Measurements from ENCODE around the gene RNU1-2.
"Not testable (repeated sequence)": the region's sequence is repeated elsewhere in the genome, so short reads cannot be mapped to it uniquely, and the experiment has no call there.

Gene RNU1-2

DNA sequence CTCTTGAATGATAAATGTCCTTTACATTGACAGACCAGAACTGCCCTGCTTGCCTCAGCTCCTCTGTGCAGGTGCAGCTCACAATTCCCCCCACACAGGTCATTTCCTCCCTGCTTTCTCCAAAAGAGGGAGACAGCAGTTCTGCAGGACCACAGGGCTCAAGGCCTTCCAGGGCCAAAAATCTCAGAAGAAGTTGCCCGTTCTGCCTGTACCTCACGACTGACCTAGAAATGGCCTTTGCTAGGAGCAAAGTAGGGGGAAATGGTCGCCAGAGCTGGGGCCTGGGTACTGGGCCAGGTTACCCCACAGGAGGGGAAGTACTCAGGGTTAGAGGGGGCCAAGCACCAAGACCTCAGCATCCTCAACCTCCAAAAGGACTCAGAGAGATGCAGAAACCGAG lies 11.1 kb downstream of the RNU1-2 start:
- DNase-seq (ENCODE audit: extremely low read depth in 1 of 2, low read depth in 1 of 2) = no peak

DNA sequence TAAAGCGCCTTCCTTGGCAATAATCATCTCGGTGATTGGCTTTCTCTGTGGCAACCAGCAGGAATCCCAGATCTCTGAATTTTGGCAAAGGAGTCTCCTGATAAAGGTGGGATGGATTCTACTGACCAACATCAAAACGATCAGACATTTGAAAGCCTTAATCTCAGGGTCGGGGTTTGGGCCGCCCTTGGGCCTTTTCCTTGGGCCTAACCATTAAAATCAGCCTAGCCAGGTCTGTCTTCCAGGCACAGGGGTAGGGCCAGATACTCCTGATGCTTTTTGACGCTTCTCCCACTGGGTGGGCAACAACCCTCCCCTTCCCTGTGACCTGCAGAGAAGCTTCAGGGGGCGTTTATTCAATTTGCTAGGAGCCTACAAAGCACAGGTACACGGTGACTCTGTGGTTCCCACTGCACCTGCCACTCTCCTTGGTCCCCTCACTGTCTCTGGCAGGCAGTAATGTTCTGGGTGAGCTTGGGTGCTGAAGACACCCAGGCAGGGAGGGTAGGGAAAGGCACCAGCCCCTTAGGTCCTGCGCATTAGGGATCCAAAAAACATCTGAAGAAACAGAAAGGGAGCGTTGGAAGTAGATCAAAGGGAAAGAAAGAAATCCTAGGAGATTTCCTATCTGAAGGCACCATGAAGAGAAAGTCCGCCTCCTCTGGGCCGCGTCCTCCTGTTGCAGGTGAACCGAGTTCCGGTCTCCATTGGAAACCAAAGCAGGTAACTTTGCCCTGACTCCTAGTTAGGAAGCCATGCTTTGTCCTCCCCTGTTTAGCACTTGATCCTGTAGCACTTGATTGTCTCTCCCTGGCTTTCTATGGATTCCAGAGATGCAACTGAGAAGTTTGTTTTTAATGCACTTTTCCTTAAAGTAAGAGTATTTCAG lies 12.3 kb downstream of the RNU1-2 start:
- DNase-seq (ENCODE audit: extremely low read depth in 1 of 2, low read depth in 1 of 2) = no peak

DNA sequence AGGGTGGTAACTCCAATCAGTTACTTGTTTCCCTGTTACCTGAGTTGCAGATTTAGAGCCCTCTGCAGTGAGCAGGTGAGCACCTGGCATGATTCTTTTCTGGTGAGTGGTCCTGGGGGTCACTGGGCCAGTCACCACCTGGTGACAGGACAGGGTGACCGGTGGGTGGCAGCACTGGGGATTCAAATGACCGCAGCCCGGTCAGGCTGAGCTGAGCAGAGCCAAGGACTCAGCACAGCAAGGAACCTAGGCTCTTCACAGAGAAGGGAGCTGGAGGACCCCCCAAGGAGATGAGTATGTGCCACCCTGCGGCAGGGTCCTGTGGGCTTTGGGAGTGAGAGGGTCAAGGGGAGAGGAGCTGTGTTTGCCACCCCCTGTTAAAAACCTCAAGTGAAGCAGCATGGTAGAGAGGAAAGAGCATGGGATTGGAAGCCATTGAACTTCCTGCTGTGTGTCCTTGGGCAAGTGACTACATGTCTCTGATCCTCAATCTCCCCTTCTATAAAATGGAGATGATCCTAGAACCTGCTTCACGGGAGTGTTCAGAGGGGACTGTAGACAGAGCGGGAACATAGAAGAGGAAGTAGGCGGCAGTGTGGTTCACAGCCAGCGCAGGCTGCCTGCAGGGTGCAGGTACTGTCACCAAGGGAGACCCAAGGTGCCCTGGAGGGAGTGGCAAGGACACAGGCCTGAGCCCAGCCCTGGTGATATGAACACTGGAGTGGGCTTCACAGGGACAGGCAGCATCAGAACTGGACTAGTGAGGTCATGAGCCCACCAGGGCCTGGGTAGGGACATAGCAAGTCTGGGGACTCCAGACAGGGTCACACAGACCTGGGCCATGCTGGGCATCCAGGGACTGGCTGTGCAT lies 16.3 kb downstream of the RNU1-2 start:
- not testable (repeated sequence) for DNase-seq (ENCODE audit: extremely low read depth in 1 of 2, low read depth in 1 of 2)

DNA sequence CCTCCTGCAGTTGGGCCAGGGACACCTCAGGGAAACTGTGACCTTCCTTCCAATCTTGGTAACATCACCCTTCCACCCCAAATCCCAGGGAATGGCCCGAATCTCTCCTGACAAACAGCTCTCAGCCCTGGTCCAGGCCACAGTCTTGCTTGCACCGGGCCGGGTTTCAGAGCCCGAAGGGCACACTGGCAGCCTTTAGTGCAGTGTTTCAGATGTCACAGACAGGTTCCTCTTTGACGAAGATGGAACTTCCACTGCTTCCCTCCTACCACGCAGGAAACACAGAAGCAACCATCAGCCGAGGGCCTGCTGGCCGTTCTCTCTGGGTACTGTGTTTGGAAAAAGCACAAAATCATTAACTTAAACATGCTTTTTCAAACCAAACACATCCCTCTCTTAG lies 17.0 kb downstream of the RNU1-2 start:
- not testable (repeated sequence) for DNase-seq (ENCODE audit: extremely low read depth in 1 of 2, low read depth in 1 of 2)

DNA sequence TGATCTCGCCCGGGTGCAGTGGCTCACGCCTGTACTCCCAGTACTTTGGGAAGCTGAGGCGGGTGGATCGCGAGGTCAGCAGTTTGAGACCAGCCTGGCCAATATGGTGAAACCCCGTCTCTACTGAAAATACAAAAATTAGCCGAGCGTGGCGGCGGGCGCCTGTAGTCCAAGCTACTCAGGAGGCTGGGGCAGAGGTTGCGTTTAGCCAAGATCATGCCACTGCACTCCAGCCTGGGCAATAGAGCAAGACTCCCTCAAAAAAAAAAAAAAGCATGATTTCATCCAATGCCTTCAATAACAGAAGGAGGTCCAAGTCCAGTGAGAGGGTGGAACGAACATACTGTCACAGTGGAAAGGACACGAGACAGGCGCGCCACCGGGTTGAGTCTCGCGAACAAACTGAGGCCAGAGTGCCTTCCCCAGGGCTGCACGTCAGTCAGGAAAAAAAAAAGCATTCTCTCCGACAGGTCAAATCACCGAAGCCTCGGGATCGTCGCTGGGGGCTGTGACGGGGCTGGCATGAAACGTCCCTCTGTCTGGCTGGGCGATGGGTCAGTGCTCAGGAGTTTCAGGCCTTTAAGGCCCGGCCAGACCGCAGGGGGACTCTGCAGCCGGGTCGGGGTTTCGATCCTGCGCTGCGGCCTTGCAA lies 17.5 kb downstream of the RNU1-2 start:
- no peak for DNase-seq (ENCODE audit: extremely low read depth in 1 of 2, low read depth in 1 of 2)

DNA sequence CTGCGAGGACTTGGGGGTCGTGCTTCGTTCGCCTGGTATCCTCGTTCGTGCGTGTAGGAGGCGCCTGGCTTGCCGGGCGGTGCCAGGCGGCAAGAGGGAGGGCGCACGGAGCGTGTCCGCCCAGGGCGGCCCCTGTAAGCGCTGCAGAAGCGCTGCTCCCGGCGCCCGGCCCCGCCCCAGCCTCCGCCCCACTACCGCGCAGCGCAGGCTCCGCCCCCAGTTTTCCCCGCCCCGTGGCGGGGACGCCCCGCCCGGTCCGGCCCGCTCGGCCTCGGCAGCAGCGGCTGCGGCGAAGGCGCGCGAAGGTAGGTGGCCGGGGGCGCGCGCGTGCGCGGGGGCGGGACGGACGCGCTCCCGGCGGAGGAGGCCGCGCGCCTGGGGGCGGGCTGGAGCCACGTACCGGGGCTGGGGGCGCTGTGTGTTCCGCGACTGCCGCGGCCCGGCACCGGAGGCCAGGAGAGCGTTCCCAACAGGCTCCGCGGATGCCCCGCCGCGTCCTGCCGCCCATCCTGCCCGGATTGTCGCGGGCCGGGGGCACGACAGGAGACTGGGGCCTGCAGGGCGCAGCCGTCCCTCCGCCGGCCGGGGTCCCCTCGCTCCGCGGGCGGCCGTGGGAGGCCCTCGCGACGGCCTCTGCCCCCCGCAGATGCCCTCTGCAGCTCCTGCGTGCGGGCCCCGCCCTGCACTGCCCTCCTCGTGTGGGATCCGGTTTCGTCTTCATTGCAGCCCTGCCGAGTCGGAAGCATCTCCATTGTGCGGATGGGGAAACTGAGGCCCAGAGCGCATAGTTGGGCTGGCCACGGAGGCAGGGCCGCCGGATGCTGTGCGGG lies 18.3 kb downstream of the RNU1-2 start:
- peak; percentile 86 to 95 for DNase-seq (ENCODE audit: extremely low read depth in 1 of 2, low read depth in 1 of 2)

DNA sequence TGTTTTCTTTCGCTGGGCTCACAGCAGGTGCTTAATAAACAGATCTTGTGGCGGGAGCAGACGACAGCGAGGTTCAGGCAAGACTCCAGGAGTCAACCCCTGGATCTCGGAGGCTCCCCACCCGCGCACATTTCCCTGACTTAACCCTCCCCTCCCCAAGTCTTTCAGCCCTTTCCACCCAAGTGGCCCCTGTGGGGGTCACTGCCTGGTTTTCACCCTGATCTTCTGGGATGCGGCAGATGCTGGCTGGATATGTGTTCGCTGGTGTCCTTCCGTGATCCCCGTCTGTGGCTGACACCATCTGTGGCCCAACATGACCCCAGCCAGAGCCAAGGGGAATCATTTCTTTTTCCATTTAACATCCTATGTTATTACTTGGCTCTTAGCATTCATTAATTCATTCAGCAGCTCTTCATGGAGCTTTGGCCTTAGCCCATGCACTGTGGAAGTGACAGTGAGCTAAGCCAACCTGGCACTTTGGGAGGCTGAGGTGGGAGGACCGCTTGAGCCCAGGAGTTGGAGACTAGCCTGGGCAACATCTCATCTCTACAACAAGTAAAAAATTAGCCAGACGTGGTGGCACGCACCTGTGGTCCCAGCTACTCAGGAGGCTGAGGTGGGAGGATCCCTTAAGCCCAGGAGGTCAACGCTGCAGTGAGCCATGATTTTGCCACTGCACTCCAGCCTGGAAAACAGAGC lies 19.3 kb downstream of the RNU1-2 start:
- DNase-seq (ENCODE audit: extremely low read depth in 1 of 2, low read depth in 1 of 2) = not testable (repeated sequence)

DNA sequence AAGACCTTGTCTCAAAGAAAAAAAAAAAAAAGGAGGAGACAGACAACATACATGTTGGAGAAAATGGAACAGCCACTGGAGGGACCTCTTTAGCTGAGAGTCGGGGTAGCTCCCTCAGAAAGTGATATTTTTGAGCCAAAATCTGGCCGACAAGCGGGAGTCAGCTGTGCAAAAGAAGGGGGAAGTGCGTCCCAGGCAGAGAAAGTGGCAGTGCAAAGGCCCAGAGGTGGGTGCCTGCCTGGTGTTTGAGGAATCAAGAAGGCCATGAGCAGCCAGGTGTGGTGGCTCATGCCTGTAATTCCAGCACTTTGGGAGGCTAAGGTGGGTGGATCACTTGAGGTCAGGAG lies 19.8 kb downstream of the RNU1-2 start:
- no peak for DNase-seq (ENCODE audit: extremely low read depth in 1 of 2, low read depth in 1 of 2)

DNA sequence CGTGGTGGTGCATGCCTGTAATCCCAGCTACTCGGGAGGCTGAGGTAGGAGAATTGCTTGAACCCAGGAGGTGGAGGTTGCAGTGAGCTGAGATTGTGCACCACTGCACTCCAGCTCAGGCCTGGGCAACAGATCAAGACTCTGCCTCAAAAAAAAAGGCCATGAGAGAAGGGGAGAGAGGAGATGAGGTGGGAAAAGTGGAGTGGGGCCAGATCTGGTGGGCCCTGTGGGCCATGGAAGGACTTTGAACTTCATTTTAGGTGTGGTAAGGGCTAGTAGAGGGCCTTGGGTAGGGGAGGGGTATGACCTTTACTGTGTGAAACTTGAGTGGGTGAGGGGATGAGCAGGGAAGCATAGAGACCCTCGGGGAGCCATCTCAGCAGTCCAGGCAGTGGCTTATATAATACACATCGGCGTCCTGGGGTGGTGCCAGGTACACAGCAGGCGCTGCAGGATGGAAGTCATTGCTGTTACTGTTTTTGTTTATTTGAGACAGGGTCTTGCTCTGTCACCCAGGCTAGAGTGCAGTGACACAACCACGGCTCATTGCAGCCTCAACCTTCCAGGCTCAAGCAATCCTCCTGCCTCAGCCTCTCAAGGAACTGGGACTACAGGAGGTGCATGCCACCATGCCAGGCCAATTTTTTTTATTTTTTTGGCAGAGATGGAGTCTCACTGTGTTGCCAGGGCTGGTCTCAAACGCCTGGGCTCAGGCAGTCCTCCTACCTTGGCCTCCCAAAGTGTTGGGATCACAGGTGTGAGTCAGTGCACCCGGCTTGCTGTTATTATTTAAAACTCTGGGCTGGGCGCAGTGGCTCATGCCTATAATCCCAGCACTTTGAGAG lies 20.5 kb downstream of the RNU1-2 start:
- DNase-seq (ENCODE audit: extremely low read depth in 1 of 2, low read depth in 1 of 2) = not testable (repeated sequence)

DNA sequence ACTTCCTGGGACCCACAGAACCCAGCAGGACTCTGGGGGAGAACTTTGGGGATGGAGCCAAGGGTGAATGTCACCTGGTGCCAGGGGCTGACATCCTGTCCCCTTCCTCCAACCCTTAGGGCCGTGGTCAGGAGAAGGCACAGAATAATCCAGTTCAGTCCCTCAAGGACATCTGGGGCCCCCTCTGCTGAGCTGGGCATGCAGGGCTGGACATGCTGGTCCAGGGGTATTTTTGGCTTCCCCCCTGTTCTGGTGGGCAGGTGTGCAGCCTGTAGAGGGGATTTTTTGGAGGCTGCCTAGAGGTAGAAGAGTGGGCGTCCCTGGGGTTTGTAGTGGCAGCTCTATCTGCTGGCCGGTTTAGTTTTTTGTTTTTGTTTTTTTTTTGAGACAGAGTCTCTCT lies 22.6 kb downstream of the RNU1-2 start:
- no peak for DNase-seq (ENCODE audit: extremely low read depth in 1 of 2, low read depth in 1 of 2)

DNA sequence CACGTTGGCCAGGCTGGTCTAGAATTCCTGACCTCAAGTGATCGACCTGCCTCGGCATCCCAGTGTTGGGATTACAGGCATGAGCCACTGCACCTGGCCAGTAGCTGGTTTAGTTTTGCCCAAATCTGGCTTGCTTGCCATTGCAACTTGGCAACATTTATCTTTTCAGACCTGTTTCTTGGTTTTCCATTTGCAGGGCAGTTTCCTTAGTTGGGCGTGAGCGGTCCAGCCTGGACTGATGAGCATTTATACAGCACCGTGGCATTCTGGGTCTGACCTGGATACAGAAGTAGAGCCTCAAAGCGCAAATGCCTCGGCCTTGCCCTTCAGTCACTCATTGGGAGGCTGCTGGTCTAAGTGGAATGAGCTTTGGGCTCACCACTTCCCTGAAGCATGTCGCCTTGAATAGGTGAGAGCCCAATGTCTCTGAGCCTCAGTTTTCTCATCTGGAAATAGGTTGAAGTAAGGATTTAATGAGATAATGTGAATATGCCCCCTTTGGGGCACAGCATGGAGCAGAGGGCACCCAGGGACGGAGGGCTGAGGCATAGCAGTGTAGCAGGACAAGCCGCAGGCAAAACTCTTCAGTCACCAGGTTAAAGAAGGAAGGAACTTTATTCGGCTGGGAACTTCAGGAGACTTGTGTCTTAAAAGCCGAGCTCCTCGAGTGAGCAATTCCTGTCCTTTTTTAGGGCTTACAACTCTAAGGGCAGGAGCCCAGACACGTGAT lies 23.3 kb downstream of the RNU1-2 start:
- DNase-seq (ENCODE audit: extremely low read depth in 1 of 2, low read depth in 1 of 2) = not testable (repeated sequence)

DNA sequence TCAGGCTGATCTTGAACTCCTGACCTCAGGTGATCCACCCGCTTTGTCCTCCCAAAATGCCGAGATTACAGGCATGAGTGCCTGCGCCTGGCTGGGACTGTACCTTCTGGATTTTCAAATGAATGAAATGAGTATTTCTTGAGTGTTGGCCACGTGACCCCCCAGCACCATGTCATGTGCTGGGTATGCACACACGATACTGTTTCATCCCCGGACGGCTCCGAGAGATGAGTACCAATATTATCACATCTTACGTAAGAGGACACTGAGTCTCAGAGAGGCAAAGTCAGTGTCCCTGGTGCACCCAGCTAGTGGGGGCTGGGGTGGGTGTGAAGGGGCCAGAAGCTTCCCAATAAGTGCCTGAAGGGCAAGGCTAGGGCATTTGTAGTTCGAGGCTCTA lies 25.2 kb downstream of the RNU1-2 start:
- DNase-seq (ENCODE audit: extremely low read depth in 1 of 2, low read depth in 1 of 2) = no peak

DNA sequence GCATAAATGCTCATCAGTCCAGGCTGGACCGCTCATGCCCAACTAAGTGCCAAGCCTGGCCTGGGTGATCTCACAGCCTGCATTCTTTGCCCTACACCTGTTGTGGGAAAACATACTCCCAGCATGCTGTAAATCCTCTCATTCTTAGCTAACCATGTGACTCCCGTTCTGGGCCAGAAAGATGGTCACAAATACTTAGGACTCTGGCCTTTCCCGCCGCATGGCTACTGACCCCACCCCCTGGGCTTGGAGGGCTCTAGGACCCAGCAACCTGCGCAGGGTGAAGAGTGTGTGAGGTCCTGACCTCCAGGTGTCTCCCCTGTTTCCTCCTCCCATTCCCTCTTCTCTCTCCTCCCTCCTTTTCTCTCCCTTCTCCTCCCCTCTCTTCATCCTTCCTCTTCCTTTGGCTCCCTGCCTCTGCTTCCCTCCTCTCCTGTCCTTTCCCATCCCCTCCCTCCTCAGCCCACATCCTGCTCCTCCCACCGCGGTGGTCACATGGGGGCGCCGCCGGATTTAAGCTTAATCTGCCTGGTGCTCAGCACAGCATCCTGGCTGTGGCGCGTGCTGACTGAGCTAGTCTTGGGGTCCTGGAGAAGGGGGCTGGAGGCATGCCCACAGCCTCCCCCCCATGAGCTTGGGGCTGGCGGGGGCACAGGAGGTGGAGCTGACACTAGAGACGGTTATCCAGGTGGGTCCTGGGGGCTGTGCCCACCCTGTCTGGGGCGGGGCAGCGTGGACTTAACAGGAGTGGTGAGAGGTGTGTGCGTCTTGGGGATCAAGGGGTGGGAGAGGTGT lies 25.8 kb downstream of the RNU1-2 start, which contains the start of gene CROCC:
Gene CROCC (plus strand): TSS at position 541 of the 795 bp plus-strand sequence. CDS start 88 bp downstream, at position 629.
- DNase-seq (ENCODE audit: extremely low read depth in 1 of 2, low read depth in 1 of 2) = peak in 1 of 2 donors; percentile 60

DNA sequence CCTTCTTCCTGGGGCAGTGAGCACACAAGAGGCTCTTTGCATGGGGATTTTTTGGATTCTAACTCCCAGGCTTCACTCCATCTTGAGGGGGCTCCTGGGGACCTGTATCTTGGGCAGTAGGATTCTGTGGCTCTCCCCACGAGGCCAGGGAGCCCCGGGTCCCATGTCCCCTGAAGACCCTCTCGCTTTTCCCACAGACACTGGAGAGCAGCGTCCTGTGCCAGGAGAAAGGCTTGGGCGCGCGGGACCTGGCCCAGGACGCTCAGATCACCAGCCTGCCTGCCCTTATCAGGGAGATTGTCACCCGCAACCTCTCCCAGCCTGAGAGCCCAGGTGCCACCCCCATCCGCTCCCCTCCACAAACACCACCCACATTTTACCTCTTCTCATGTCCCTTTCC lies 26.7 kb downstream of the RNU1-2 start:
- no peak for DNase-seq (ENCODE audit: extremely low read depth in 1 of 2, low read depth in 1 of 2)

DNA sequence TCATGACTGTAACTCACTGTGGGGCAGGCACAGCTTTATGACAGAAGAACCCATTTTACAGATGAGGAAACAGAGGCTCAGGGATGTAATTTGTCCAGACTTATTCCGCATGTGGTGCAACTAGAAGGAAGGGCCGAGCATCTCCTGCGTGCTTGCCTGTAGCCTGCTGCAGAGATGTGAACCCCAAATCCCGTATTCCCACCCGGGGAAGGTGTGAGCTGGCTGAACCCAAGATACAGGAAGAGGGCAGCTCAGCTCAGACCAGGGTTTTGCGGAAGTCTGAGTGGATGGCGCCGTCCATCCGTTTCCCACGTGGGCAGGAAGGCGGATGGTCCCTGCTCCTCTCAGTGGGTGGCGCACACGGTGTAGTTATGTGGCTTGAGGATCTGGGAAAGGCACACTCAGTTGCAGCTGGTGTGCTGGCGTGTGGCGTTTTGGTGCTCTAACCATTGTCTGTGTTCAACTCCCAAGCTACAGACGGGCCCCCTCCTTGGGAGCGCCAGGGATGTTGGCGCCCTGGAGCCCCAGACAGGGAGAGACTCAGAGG lies 27.2 kb downstream of the RNU1-2 start:
- no peak for DNase-seq (ENCODE audit: extremely low read depth in 1 of 2, low read depth in 1 of 2)

DNA sequence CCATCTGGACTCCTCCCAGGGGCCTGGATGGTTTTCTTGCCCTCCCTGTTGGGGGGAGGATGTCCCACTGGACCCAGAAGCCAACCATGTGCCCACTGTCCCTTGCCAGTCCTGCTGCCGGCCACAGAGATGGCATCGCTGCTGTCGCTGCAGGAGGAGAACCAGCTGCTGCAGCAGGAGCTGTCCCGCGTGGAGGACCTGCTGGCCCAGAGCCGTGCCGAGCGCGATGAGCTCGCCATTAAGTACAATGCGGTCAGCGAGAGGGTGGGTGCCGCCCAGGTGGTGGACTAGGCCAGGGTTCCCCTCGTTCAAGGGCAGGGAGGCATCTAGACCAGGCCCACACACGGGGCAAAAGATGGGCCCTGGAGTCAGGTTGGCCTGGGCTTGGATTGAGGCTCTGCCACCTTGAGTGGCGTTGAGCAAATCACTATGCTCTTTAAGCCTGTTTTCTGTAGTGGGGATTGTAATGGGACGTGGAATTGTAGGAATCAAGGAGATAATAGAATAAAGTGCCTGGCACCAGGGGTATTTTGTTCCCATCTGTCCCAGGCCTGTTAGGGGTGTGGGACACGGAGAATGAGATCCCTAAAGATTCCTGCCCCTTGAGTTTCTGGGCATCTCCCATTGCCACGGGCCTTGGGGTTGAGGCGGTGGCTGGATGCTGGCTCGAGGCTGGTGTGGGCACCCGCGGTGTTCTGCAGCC lies 28.6 kb downstream of the RNU1-2 start:
- no peak for DNase-seq (ENCODE audit: extremely low read depth in 1 of 2, low read depth in 1 of 2)
